Neutrophil (primary cell): ENCODE data around the gene CEP290.

Experiments used
- H3K27ac ChIP-seq: fragments of 200-600 bp; sonication (generic); 2 replicates; pipeline ENCODE4 v1.5.1; 2016; ENCODE audit warnings: mild to moderate bottlenecking, moderate library complexity
- H3K27me3 ChIP-seq: fragments of 200-600 bp; sonication (generic); 2 replicates; pipeline ENCODE4 v1.6.0; 2016; ENCODE audit warnings: mild to moderate bottlenecking
- H3K36me3 ChIP-seq: fragments of 200-600 bp; sonication (generic); 2 replicates; pipeline ENCODE4 v1.5.1; 2017
- H3K4me1 ChIP-seq, 2 experiments: fragments of 200-600 bp in 1 of 2; sonication (generic) in 1 of 2; 1 replicate in 1 of 2; 2 replicates in 1 of 2; pipeline versions ENCODE4 v1.5.1 to v1.6.1; 2013 to 2016; ENCODE audit warnings: low read depth in 1 of 2, low read length in 1 of 2, mild to moderate bottlenecking in 1 of 2, moderate library complexity in 1 of 2; ENCODE audit not compliant: control insufficient read depth in 1 of 2, insufficient read depth in 1 of 2
- H3K4me3 ChIP-seq, 2 experiments: fragments of 200-600 bp in 1 of 2; sonication (generic) in 1 of 2; 1 replicate in 1 of 2; 2 replicates in 1 of 2; pipeline ENCODE4 v1.5.1; 2013 to 2016; ENCODE audit warnings: low read depth in 1 of 2, low read length in 1 of 2, mild to moderate bottlenecking in 1 of 2, moderate library complexity in 1 of 2
- H3K9me3 ChIP-seq: fragments of 200-600 bp; sonication (generic); 2 replicates; pipeline ENCODE4 v1.5.1; 2016
- TF ChIP-seq, protein P1 (sequence below): fragments of 200-600 bp; sonication (generic); IDR thresholded peaks from 2 replicates; pipeline ENCODE4 v1.5.1; 2016; ENCODE audit warnings: antibody characterized with exemption

Gene CEP290

GRCh38 chr12:88153959-88154358 is 12.1 kb upstream of the CEP290 start:
- H3K4me1 ChIP-seq = no peaks in the 10 kb centered on the region
- H3K9me3 ChIP-seq = no peaks in the 10 kb centered on the region
- no peak overlapping the region for H3K27ac ChIP-seq
- TF ChIP-seq, protein P1, sequence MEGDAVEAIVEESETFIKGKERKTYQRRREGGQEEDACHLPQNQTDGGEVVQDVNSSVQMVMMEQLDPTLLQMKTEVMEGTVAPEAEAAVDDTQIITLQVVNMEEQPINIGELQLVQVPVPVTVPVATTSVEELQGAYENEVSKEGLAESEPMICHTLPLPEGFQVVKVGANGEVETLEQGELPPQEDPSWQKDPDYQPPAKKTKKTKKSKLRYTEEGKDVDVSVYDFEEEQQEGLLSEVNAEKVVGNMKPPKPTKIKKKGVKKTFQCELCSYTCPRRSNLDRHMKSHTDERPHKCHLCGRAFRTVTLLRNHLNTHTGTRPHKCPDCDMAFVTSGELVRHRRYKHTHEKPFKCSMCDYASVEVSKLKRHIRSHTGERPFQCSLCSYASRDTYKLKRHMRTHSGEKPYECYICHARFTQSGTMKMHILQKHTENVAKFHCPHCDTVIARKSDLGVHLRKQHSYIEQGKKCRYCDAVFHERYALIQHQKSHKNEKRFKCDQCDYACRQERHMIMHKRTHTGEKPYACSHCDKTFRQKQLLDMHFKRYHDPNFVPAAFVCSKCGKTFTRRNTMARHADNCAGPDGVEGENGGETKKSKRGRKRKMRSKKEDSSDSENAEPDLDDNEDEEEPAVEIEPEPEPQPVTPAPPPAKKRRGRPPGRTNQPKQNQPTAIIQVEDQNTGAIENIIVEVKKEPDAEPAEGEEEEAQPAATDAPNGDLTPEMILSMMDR = no peak
- H3K27me3 ChIP-seq = no peaks in the 10 kb centered on the region
- H3K4me3 ChIP-seq = no peak overlapping the region
- H3K36me3 ChIP-seq = no peaks in the 10 kb centered on the region

GRCh38 chr12:88150063-88150462 is 8.2 kb upstream of the CEP290 start:
- H3K36me3 ChIP-seq = no peaks in the 10 kb centered on the region

GRCh38 chr12:88145567-88146505 is 3.9 kb upstream of the CEP290 start:
- H3K4me1 ChIP-seq = peaks cover 12 to 17% of the 10 kb centered on the region in 2 experiments
- no peak overlapping the region for H3K27ac ChIP-seq
- no peaks in the 10 kb centered on the region for H3K36me3 ChIP-seq
- no peaks in the 10 kb centered on the region for H3K27me3 ChIP-seq
- H3K9me3 ChIP-seq = no peaks in the 10 kb centered on the region
- H3K4me3 ChIP-seq = no peak overlapping the region
- TF ChIP-seq, protein P1 = no peak

More at GRCh38 chr12:88150063-88150462, 8.2 kb upstream of the CEP290 start:
- H3K9me3 ChIP-seq = no peaks in the 10 kb centered on the region
- no peak overlapping the region for H3K4me3 ChIP-seq
- H3K27ac ChIP-seq = no peak overlapping the region
- H3K27me3 ChIP-seq = no peaks in the 10 kb centered on the region
- TF ChIP-seq, protein P1 = no peak
- H3K4me1 ChIP-seq = no peaks in the 10 kb centered on the region

- Histone ChIP-seq H3K27ac (no peak overlapping the region), H3K36me3 (no peaks in the 10 kb centered on the region), H3K27me3 (no peaks in the 10 kb centered on the region), H3K9me3 (no peaks in the 10 kb centered on the region), H3K4me3 (no peak overlapping the region), H3K4me1 (peaks cover 12 to 17% of the 10 kb centered on the region in 2 experiments)
- TF ChIP-seq, protein P1 = no peak
Measured at GRCh38 chr12:88144546-88145468, 2.9 kb upstream of the CEP290 start.

DNA sequence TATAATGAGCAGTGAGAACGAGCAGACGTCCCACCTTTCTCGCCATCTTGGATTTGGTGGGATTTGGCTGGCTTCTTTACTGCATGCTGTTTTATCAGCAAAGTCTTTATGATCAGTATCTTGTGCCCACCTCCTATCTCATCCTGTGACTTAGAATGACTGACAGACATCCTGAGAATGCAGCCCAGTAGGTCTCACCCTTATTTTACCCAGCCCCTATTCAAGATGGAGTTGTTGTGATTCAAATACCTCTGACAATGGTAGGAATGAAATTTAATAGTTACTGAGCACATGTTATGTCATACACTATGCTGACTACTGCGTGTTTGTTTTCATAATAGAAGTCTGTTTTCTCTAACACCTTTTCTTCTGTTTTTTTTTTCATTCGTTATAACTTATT is 2.1 kb upstream of the CEP290 start:
- no peak overlapping the region for H3K27ac ChIP-seq
- TF ChIP-seq, protein P1 = no peak
- no peak overlapping the region for H3K4me3 ChIP-seq
- peaks cover 12 to 17% of the 10 kb centered on the region in 2 experiments for H3K4me1 ChIP-seq
- H3K27me3 ChIP-seq = no peaks in the 10 kb centered on the region
- H3K9me3 ChIP-seq = no peaks in the 10 kb centered on the region
- H3K36me3 ChIP-seq = no peaks in the 10 kb centered on the region
